NCI-H1930 (cell line): ENCODE data around the gene SNTA1.
A peak's percentile ranks its signal among the peaks of the same experiment; 100 is the strongest.
"Not testable (repeated sequence)": the region's sequence is repeated elsewhere in the genome, so short reads cannot be mapped to it uniquely, and the experiment has no call there.

Source experiments
- DNase-seq, 2 experiments: peaks; one replicate each; lab custom pipeline; 2025; lab: John Stamatoyannopoulos, UW

SNTA1 gene

DNA sequence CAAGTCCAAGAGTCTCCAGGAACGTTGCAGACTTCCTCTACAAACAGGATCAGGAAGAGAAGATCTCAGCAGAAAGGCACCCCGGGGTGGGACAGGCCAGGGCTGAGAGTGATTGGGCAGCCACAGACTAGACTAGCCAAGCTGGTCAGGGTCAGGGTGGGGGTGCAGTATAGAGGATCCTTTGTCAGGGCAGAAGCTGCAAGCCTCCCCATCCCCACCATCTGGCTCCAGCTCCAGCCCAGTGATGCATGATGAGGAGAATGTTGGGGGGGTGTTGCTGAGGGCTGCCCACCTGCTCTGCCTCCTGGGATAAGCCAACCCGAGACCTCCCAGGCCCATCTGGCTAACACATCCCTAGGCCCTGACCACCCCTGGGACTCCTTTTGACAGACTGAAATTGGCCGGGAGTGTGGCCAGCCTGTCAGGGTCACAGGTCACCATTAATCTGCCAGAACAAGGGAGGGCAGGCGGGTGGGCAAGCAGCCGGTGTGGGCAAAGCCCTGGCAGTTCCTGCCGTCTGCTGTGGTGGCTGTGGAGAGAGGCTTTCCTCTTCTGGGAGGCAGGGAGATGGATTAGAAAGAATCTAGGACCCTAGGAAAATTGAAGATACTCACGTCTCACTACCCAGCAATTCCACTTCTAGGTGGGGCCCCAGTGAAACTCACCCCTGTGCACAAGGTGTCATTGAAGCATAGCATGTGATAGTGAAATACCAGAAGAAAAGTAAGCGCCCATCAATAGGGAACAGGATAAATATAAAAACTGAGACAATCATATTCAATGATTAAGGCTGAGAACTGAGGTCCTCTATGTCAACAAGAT lies 22.1 kb upstream of the SNTA1 start:
- no peak for DNase-seq

DNA sequence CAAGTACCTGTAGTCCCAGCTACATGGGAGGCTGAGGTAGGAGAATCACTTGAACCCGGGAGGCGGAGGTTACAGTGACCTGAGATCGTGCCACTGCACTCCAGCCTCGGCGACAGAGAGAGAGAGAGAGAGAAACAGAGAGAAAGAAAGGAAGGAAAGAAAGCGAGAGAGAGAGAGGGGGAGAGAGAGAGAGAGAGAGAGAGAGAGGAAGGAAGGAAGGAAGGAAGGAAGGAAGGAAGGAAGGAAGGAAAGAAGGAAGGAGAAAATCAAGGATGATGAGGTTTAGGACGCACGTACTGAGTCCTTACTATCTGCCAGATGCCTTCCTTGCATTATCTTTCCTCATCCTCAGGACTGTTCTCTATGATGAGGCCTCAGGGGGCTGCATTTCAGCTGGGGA lies 21.2 kb upstream of the SNTA1 start:
- DNase-seq, result not testable (repeated sequence)

DNA sequence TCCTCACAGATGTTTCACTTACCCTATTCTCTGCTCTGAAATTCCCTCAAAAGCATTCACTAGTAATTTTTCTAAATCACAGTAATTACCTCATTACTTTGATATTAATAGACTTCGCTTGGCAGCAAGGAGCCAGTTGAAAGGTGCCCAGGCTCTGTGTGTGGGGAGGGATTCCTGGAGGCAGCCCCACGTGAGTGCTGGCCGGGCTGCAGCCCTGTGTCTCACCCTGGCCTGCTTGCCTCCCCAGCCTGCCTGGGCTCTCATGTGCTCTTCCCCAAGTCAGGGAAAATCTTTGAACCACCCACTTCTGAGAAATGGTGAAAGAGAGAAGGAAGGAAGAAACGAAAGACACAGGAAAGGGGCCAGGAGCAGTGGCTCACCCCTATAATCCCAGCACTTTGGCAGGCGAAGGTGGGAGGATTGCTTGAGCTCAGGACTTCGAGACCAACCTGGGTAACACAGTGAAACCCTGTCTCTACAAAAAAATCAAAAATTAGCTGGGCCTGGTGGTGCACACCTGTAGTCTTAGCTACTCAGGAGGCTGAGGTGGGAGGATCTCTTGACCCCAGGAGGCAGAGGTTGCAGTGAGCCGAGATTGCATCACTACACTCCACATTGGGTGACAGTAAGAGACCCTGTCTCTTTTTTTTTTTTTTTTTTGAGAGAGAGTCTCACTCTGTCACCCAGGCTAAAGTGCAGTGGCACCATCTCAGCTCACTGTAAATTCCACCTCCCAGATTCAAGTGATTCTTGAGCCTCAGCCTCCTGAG lies 20.0 kb upstream of the SNTA1 start:
- no peak for DNase-seq

DNA sequence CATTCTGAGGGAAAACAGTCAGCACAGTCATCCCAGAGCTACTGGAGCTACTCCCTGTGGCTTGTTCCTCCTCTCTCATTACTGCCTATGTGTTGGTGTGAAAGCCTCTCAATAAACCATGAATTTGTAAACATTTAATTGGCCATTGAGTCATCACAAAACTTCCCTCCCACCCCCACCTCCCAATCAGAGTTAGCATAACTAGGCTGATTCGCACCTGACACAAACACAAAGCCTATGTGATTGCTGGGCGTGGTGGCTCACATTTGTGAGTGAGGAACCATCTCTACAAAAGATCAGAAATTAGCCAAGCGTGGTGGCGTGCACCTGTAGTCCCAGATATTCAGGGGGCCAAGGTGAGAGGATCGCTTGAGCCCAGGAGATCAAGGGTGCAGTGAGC lies 17.1 kb upstream of the SNTA1 start:
- no peak for DNase-seq

DNA sequence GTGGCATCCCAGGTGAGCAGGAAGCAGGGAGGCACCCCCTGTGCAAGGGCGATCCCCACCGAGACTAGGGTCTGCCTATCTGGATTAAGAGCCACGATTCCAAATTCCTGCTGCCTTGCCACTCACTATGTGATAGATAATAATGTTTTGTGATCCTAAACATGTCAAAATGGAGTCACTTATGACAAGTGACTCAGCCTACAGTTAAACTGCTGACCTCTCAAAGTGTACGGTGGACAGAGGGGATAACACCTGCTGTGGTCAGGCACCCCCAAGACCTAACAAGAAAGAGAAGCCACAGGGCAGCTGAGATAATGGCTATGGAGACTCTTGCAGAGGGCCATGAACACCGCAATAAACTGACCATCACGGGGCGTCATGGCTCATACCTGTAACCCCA lies 16.0 kb upstream of the SNTA1 start:
- DNase-seq, result no peak

DNA sequence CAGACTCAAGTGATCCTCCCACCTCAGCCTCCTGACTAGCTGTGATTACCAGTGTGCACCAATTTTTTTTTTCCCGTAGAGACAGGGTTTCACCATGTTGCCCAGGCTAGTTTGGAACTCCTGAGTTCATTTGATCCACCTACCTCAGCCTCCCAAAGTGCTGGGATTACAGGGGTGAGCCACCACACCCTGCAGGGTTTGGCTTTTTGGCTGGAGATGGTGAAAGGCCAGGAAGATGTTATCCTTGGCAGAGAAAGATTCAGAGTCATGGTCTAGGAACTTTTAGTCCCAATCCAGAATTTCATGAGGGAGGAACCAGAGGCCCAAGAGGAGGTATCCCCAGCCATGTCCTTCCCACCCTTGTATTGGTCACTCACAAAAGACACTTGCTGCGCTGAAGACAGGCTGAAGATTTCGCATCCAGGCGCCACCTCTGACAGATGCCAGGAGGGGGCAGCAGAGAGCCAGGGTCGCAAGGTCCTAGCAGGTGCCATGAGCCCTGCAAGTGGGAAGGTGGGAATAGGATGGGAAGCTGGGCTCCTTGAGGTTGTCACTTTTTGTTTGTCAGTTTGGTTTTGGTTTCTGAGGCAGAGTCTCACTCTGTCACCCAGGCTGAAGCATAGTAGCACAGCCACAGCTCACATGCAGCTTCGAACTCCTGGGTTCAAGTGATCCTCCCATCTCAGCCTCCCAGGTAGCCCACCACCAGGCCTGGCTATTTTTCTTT lies 13.5 kb upstream of the SNTA1 start:
- DNase-seq, result peak; percentile 52 to 77

DNA sequence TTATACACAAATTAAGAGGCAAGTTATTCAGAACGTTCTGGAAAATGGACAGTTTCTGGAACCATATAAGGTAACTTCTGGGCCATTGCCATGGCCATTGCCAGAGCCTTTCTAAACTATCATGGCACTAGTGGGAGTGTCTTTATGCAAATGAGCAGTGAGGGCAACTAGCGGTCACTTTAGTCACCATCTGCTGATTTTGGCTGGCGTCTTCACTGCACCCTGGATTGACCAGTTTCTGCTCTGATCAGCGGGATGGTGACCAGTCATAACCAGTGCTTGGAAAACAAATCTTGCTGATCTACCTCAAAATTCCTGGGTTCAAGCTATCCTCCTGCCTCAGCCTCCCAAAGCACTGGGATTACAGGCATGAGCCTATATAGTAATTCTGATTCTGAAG lies 7.3 kb upstream of the SNTA1 start:
- DNase-seq, result no peak

DNA sequence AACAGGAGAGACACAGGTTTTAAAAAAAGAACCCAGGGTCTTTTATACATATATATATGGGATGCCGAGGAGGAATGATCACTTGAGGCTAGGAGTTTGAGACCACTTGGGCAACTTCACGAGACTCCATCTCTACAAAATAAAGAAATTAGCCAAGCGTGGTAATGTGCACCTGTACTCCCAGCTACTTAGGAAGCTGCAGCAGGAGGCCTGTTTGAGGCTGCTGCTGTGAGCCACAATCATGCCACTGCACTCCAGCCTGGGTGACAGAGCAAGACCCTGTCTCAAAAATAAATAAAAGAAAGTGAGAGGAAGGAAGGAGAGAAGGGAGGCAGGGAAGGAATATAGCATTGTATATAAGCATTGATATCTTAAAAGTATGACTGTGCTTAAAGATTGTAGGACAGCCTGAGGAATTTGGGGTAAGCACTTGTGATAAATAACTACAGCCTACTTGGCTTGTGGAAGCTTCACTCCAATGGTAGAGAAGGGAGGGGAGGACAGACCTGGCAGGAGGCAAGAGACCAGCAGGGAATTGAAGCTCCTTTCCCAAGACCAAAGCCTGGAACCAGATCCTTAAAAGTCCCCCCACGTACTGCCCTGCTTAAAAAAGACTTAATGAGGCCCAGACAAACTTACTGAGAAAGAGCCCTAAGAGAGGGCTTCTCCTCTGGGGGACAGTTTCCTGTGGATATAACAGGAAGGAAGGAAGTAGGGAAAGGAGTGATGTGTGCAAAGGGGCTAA lies 2.5 kb upstream of the SNTA1 start:
- DNase-seq, result no peak

DNA sequence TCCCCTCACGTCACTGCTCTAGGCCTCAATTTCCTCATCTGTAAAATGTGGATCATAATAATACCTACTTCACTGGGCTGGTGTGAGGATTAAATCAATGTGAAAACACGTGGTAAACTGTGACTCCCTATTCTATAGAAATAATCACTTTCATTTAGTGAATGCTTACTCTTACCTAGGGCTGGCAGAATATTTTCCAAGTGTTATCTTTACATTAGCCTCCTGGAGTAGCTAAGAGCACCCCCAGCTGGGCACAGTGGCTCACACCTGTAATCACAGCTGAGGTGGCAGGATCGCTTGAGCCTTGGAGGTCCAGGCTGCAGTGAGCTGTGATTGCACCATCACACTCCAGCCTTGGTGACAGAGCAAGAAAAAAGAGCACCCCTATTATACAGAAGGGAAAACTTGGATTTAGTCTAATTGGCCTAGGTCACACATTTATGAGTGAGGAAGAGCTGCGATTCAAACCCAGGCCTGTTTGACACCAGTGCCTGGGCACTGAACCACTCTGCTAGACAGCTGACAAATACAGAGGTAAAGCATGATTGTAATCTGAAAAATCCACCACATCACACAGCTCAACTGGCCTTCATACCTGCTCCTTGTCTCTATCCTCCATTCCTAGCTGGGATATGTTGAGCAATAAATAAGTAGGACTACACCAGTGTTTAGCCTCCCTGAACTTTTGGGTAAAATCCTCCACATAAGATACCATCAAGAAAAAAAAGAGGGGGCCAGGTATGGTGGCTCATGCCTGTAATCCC lies 1.4 kb upstream of the SNTA1 start:
- DNase-seq, result no peak

DNA sequence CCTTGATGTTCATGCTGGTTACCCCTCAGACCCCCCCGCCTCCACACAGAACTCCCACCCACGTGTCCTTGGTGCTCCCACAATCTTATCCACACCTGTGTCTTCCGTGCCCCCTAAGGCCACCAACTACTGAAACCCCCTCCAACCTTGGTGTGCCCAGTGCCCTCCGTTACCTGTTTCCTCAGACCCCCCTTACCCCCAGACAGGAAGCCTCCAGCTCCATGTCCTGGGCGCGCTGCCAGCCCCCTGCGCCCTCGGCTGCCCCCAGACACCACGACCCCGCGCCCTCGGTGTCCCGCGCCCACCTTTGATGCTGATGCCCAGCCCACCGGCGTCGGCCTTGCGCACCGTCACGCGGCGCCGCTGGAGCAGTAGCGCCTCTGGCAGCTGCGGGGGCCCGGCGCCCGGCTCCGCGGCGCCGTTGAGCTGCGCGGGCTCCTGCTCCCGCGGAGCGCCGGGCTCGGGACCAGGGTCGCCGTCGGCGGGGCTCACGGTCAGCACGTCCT lies 504 bp downstream of the SNTA1 start:
- DNase-seq, result peak in 1 of 2 experiments; percentile 33

DNA sequence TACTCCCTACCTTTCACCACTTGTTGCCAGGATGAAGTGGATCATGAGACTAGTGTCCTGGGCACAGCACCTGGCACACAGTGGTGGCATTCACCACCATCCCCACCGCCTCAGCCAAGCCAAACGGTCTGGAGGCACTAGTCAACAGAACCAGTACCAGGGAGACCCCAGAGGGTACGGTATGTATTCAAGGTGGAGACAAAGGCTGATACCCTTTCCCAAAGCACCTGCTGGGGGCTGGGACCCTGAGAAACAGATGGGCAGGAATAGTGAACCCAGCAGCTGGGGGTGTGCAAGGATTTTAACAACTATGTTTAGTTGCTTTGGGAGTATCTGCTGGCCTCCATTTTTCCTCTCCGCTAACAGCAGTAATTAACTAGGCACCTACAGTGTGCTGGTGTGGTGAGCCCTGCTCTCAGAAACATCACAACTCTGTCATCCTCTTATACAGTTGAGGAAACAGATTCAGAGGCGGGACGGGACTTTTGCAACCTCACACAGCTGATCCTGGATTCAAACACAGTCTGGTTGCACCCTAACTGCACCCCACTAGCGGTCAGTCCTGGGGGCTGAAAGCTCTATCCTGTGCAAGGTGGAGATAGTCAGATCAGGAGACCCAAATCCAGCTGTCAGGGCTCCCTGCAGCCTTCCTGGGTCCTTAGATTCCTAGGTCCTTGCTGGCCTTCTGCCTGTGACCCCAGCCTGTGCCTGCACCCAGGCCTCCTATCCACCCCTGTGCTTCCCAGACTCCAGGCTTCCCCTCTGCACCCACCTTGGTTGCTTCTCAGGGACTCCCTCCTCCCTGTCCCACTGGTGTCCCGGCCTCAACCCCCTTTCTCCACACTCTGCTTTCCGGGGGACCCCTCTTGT lies 1.2 kb downstream of the SNTA1 start:
- no peak for DNase-seq

DNA sequence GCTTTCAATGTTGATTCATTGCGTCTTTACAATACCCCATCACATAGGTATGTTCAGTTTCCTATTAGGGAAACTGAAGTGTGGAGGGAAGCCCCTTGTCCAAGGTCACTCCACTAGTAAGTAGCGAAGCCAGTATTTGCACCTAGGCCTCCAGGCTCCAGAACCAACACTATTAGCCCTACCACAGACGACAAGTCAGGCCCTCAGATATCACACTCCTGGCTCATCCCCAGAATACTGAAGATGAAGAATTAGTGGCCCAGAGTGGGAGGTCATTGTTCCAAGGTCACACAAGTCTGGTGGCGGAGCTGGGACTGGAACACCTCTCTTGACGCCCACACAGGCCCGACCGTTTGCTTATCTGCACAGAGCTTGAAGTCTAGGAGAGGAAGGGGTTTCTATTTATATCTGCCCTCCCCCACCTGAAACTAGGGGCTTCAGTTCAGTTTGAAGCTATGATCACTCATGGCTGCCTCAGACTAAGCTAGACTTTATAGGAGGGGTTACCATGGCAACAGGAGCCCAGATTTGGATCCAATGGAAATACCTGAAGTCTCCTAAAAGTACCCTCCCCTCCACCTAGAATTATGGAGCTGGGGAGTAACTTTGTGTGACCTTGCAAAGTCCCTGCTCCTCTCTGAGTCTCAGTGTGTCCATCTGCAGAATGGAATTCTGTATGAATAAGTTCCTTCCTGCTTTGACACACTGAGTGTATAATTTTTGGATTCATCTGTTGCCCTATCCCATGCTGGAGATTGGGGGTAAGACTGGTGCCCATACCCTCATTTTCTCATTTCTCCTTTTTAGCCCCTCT lies 2.2 kb downstream of the SNTA1 start:
- DNase-seq, result no peak

DNA sequence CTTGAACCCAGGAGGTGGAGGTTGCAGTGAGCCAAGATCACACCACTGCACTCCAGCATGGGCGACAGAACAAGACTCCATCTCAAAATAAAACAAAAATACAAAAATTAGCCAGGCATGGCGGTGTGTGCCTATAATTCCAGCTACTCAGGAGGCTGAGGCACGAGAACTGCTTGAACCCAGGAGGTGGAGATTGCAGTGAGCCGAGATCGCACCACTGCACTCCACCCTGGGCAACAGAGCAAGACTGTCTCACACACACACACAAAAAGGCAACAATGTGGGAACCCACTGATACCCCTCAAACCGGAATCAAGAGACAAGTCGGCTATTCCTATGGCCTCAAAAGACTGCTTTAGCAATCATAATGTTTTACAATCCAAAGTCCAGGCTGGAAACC lies 3.0 kb downstream of the SNTA1 start:
- DNase-seq, result not testable (repeated sequence)

DNA sequence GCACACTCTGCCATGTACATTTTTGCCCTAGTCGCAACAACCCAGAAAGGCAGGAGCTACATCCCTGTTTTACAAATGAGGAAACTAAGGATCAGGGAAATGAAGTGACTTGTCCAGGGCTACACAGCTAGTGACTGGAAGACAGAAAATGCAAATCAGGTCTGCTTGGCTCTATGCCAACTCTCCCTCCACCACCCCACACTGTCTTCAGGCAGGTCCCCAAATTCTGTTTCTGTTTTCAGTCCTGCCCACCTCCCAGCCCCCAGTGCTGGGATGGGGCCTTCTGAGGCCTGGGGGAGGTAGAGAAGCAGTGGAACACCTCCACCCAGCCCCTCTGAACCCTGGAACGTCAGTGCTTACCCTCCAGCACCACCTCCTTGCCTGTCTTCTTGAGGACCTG lies 5.1 kb downstream of the SNTA1 start:
- no peak for DNase-seq

DNA sequence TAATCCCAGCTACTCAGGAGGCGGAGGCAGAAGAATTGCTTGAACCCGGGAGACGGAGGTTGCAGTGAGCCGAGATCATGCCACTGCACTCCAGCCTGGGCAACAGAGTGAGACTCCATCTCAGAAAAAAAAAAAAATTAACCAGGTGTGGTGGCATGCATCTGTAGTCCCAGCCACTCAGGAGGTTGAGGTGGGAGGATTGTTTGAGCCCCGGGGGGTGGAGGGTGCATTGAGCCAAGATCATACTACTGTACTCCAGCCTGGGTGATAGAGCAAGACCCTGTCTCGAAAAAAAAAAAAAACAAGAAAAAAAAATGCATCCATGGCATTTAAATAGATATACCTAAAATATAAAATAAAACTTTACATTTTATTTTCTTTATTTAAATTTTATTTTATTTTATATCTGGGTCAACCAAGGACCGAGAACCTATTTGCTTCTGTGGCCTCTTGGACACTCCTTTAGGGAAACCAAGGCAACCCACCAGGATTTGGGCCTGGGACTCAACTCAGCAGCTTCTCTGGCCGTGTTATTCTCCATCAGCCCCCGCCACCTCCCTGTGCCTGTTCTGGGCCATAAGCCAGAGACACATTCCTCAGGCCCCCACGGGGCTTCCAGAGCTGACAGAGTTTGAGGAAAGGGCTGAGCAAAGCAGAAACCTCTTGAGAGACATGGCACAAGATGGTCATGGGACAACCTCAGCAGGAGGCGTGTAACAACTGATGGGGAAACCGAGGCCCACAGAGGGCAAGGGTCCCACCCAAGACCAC lies 6.2 kb downstream of the SNTA1 start:
- DNase-seq, result no peak

DNA sequence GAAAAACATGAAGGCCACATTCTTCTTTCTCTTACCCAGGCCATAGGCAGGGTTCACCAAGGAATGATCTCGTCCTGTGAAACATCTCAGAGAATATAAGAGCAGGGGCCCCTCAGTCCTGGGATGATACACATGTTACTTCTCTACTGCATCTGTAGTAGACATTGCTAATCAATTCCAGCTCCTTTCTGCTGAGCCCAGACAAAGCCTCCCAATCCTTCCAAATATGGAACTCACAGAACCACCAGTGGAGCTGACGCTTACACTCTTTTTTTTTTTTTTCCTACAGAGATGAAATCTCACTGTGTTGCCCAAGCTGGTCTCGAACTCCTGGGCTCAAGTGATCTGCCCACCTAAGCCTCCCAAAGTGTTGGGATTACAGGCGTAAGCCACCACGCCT lies 9.1 kb downstream of the SNTA1 start:
- no peak for DNase-seq

DNA sequence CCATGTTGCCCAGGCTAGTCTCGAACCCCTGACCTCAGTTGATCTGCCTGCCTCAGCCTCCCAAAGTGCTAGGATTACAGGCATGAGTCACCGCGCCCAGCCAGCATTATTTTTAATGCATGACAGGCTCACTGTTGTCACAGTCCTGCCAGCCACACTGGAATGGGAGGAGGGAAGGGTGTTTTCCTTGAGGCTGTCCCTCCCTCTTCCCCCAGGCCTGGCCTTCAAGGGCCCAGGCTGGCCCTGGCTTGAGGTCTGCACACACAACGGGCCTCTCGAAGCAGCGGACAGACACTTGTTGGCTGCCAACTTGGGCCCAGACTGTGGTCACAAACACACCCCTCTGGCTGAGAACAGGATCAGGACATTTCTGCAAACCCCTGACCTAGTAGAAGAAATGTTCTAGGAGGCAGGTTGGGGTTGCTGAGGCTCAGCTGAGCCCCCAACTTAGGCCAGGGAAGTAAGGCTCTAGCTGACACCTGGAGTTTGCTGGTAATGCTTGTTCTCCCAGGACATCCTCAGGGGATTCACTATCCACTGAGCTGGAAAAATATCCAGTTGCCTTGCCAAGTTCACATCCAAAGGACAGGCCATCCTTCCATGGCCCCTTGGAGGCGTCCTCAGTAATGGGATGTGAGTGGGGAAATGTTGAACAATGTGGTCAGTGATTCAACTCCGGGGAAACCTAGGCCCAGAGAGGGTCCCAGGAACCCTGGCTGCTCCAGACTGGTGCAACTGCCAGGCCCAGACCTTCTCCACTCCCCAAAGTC lies 9.9 kb downstream of the SNTA1 start:
- no peak for DNase-seq
